Neural cell (in vitro differentiated cells): Measurements from ENCODE around the gene PPP2R2B. TPM values are rescaled to one million over a fixed set of nuclear protein-coding genes. Genes with fewer than 3 reads are reported as not detected.
A peak's percentile ranks its signal among the peaks of the same experiment; 100 is the strongest.

Experiments used
- H2AFZ ChIP-seq: fragments of 200-600, 300-800 bp; sonication (generic), shearing (Covaris generic); 2 replicates; pipeline ENCODE4 v1.6.0; 2014; ENCODE audit warnings: low read depth, mild to moderate bottlenecking, antibody characterized with exemption, low read length, moderate library complexity
- H3F3A ChIP-seq: fragments of 200-600 bp; shearing (Covaris generic); 2 replicates; pipeline ENCODE4 v1.6.1; 2016; ENCODE audit warnings: mild to moderate bottlenecking, moderate library complexity, mixed read lengths, antibody characterized with exemption, low read length; ENCODE audit not compliant: insufficient read depth, poor library complexity, severe bottlenecking
- H3K27ac ChIP-seq: fragments of 200-600, 300-800 bp; sonication (generic), shearing (Covaris generic); 2 replicates; pipeline ENCODE4 v1.5.1; 2014; ENCODE audit warnings: mild to moderate bottlenecking, low read length, moderate library complexity
- H3K27me3 ChIP-seq: fragments of 300-800, 200-600 bp; sonication (generic), shearing (Covaris generic); 2 replicates; pipeline ENCODE4 v1.6.0; 2014; ENCODE audit warnings: mild to moderate bottlenecking, low read depth, low read length, moderate library complexity; ENCODE audit not compliant: insufficient read depth
- H3K36me3 ChIP-seq: fragments of 300-800, 200-600 bp; sonication (generic), shearing (Covaris generic); 2 replicates; pipeline ENCODE4 v1.5.1; 2014; ENCODE audit warnings: mild to moderate bottlenecking, antibody characterized with exemption, low read length, moderate library complexity; ENCODE audit not compliant: insufficient read depth
- H3K4me2 ChIP-seq: fragments of 300-800, 200-600 bp; sonication (generic), shearing (Covaris generic); 2 replicates; pipeline ENCODE4 v1.6.0; 2014; ENCODE audit warnings: mild to moderate bottlenecking, low read length
- H3K4me3 ChIP-seq: fragments of 300-800, 200-600 bp; sonication (generic), shearing (Covaris generic); 2 replicates; pipeline ENCODE4 v1.5.1; 2014; ENCODE audit warnings: mild to moderate bottlenecking, low read length, moderate library complexity
- H3K79me2 ChIP-seq: fragments of 200-600 bp; shearing (Covaris generic); replicated peaks from 2 replicates; pipeline ENCODE4 v1.6.0; 2014; ENCODE audit warnings: mild to moderate bottlenecking, low read length, moderate library complexity; ENCODE audit not compliant: insufficient read depth
- H3K9ac ChIP-seq: fragments of 300-800, 200-600 bp; sonication (generic), shearing (Covaris generic); 2 replicates; pipeline ENCODE4 v1.6.1; 2016; ENCODE audit warnings: mild to moderate bottlenecking, low read length, mixed read lengths
- H3K9me2 ChIP-seq: fragments of 200-600 bp; shearing (Covaris generic); 2 replicates; pipeline ENCODE4 v1.6.1; 2016; ENCODE audit warnings: mild to moderate bottlenecking, low read length, mixed read lengths; ENCODE audit not compliant: insufficient read depth
- H3K9me3 ChIP-seq: fragments of 200-600, 300-800 bp; sonication (generic), shearing (Covaris generic); 2 replicates; pipeline ENCODE4 v1.6.1; 2016; ENCODE audit warnings: mild to moderate bottlenecking, mixed run types, low read length, moderate library complexity, mixed read lengths
- H4K20me1 ChIP-seq: fragments of 200-600 bp; shearing (Covaris generic); 2 replicates; pipeline ENCODE4 v1.6.1; 2016; ENCODE audit warnings: mild to moderate bottlenecking, mixed run types; ENCODE audit not compliant: insufficient read depth
- EP300 ChIP-seq: fragments of 450-650 bp; conservative IDR thresholded peaks from 2 replicates; pipeline ENCODE4 v1.6.1; 2014; ENCODE audit warnings: antibody characterized with exemption, mild to moderate bottlenecking, moderate library complexity; ENCODE audit not compliant: poor library complexity, severe bottlenecking
- EZH2 ChIP-seq: fragments of 200-600, 300-800 bp; shearing (Covaris generic), sonication (generic); IDR thresholded peaks from 2 replicates; pipeline ENCODE4 v1.6.1; 2014; ENCODE audit warnings: antibody characterized with exemption, low read length, borderline replicate concordance, mild to moderate bottlenecking; ENCODE audit not compliant: insufficient read depth, poor library complexity, severe bottlenecking
- MXI1 ChIP-seq: fragments of 450-650 bp; conservative IDR thresholded peaks from 2 replicates; pipeline ENCODE4 v1.6.1; 2014; ENCODE audit warnings: antibody characterized with exemption, mild to moderate bottlenecking; ENCODE audit not compliant: poor library complexity, severe bottlenecking
- POLR2AphosphoS5 ChIP-seq: IDR thresholded peaks from 2 replicates; pipeline ENCODE4 v1.6.1; 2012
- RAD21 ChIP-seq: fragments of 450-650 bp; conservative IDR thresholded peaks from 2 replicates; pipeline ENCODE4 v1.6.1; 2014; ENCODE audit warnings: antibody characterized with exemption, mild to moderate bottlenecking, moderate library complexity
- REST ChIP-seq: IDR thresholded peaks from 2 replicates; pipeline ENCODE4 v1.6.1; 2012; ENCODE audit warnings: borderline replicate concordance
- SMC3 ChIP-seq: fragments of 450-650 bp; conservative IDR thresholded peaks from 2 replicates; pipeline ENCODE4 v1.6.1; 2014; ENCODE audit warnings: antibody characterized with exemption, mild to moderate bottlenecking, moderate library complexity; ENCODE audit not compliant: poor library complexity
- TAF1 ChIP-seq: IDR thresholded peaks from 2 replicates; pipeline ENCODE4 v1.6.1; 2012; ENCODE audit warnings: low read depth
- polyA plus RNA-seq: library from polyadenylated mRNA; depleted of rRNA; stranded (reverse); fragments of >200 nt; gene quantifications from 2 replicates; pipeline ENCODE4 v1.2.3, GENCODE V29; 2014

PPP2R2B gene
- polyA plus RNA-seq, 1 donor from 2014 or later: 250 TPM

- TF ChIP-seq REST (peak; percentile 30), TAF1 (no peak)
- no peak overlapping the region for H3K4me2 ChIP-seq
- H3K4me3 ChIP-seq: no peak overlapping the region
- no peaks in the 10 kb centered on the region for H3K9me2 ChIP-seq
- no peaks in the 10 kb centered on the region for H3K9me3 ChIP-seq
- peak overlapping the region; percentile 66 for H3K9ac ChIP-seq
- no peaks in the 10 kb centered on the region for H3K79me2 ChIP-seq
- no peaks in the 10 kb centered on the region for H3K36me3 ChIP-seq
- H3K27ac ChIP-seq: peak overlapping the region; percentile 96
- H4K20me1 ChIP-seq: no peaks in the 10 kb centered on the region
- H2AFZ ChIP-seq: no peak overlapping the region
- H3F3A ChIP-seq: peaks cover 18% of the 10 kb centered on the region
- no peaks in the 10 kb centered on the region for H3K27me3 ChIP-seq
Measured at GRCh38 chr5:146699664-146700418, 178.7 kb downstream of the PPP2R2B start.

- peak overlapping the region; percentile 96 for H3K27ac ChIP-seq
- TF ChIP-seq RAD21 (no peak), MXI1 (no peak), SMC3 (no peak), REST (no peak), TAF1 (no peak)
- H3K36me3 ChIP-seq: no peaks in the 10 kb centered on the region
Measured at GRCh38 chr5:146699138-146699537, 179.4 kb downstream of the PPP2R2B start.

GRCh38 chr5:146698651-146699050 lies 179.9 kb downstream of the PPP2R2B start:
- Histone ChIP-seq H2AFZ (no peak overlapping the region), H3K27me3 (no peaks in the 10 kb centered on the region), H3K4me3 (no peak overlapping the region), H3K4me2 (no peak overlapping the region), H3F3A (peaks cover 18% of the 10 kb centered on the region), H4K20me1 (no peaks in the 10 kb centered on the region), H3K36me3 (no peaks in the 10 kb centered on the region), H3K9ac (no peak overlapping the region), H3K9me3 (no peaks in the 10 kb centered on the region), H3K79me2 (no peaks in the 10 kb centered on the region), H3K9me2 (no peaks in the 10 kb centered on the region), H3K27ac (peak overlapping the region; percentile 96)
- TF ChIP-seq POLR2AphosphoS5: no peak
- TF ChIP-seq TAF1: no peak
- no peak for TF ChIP-seq EP300
- no peak for TF ChIP-seq REST
- no peak for TF ChIP-seq SMC3
- TF ChIP-seq EZH2: no peak
- no peak for TF ChIP-seq RAD21
- no peak for TF ChIP-seq MXI1

More at GRCh38 chr5:146699138-146699537, 179.4 kb downstream of the PPP2R2B start:
- Histone ChIP-seq H2AFZ (no peak overlapping the region), H4K20me1 (no peaks in the 10 kb centered on the region), H3K4me3 (no peak overlapping the region), H3K9ac (no peak overlapping the region), H3K9me3 (no peaks in the 10 kb centered on the region), H3F3A (peaks cover 18% of the 10 kb centered on the region), H3K9me2 (no peaks in the 10 kb centered on the region), H3K79me2 (no peaks in the 10 kb centered on the region), H3K27me3 (no peaks in the 10 kb centered on the region), H3K4me2 (no peak overlapping the region)
